GM19351 (cell line): Measurements from ENCODE around the gene TCF4.

Experiments
- ATAC-seq: cut with Tn5 transposase; IDR thresholded peaks from one replicate; pipeline ENCODE4 v1.9.1; 2021; ENCODE audit warnings: mild to moderate bottlenecking, moderate library complexity; ENCODE audit not compliant: unreplicated experiment

The TCF4 gene

DNA sequence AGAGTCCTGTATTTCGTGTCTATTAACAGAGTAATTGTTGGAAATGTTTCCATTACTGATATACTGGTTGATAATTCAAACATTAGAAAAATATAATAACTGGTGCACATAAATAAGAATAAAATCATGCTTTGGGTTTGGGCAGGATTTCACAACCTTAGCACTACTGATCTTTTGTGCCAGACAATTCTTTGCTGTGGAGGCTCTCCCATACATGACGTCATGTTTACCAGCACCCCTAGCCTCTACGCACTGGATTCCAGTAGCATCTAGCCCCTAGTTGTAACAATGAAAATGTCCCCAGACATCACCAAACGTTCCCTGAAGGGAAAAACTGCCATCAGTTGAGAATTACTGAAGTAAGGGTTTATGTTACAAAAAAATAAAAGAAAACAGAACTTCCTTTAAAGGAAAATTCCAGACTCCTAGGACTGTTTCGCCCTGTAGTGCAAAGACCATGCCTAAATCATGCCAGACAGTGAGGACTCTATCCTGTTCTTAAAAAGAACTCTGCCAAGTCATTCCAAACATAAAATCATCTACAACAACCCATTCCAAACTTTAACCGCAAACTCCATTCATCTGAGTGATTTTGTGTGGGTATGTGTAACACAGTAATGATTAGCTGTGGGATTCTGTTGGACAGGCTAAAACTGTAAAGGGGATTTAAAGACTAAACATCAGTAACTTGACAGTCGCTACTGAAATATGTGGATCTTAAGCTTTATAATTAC, 315.3 kb downstream of the TCF4 start:
- no peak for ATAC-seq

DNA sequence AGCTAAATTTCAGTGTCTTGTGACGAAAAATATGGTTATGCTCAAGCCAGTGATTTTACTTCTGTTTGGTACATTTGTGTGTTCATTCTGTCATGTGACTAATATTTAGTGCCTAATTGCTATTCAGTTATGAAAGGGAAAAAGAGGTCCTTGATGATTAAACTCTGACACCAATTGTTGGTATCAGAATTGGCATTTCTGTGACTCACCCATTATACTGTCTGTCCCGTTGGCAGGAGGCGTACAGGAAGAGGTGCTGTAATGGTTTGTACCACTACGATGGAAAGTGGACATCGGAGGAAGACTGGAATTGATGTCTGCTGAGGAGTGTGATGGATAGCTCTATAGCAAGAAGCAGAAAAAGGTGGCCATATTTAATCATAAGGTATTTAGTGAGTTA, 318.4 kb downstream of the TCF4 start:
- ATAC-seq, result no peak

DNA sequence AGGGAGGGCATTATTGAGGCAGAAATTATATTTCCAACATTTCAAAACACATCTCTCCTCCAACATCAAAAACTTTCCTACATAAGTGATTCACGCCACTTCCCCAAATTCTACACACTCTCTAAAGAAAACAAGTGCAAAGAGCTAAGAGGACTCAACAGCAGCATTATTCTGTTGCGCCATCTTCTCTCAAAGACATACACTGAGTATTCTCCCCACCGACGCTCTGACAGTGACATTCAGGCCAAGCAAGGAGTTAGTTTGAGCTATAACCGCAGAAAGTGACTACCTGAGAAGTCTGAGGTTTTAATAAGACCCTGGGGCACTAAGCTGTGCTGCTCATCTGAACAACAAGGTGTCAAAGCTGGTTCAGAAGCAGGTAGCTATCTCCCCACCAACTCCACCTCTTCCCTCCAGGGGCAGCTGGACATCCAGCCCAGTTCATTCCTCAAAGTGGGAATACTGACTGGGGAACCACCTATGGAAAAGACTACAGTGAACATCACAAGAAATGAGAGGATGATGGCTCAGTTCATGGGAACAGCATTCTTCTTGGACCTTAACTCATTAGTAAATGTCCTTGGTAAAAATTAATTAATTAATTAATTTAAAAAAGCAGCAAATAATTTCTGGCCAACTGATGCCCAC, 319.2 kb downstream of the TCF4 start:
- ATAC-seq, result peak; percentile 63

DNA sequence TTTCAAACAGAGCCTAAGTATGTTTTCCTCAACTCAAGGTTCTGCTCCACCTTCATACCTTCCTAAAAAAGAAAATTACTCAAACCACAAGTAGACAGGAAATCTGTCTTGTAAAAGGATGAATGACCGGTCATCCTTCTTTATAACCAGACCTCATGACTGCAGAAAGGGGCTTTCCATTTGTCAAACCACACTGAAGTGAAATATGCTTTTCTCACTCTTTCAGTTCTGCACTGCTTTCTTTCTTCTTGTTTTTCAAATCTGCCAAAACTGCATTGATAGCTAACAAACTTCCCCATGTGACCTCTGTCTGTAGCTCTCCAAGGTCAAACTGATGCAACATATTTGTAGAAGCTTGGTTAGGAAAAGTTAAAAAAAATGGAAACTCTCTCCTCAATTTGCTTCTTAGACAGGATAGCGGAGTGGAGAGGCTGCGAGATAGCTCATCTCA, 319.8 kb downstream of the TCF4 start:
- ATAC-seq, result peak; percentile 65

DNA sequence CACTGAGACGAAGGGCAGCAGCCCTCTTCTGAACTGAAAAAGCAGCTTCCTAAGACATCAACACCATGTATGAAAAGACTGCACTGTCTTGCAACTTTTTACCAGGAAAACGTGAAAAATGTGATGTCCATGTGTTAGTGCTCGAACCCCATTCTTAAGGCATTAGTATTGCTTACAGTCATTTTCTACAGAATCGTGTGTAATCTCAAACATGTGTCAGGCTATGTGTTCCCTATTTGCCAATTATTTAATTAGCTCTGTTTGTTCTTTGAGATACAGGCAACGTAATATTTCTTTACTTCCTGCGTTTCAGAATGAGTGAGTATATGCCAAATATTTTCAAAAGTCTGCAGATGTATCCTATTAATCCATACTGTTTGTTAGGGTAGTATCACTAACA, 321.0 kb downstream of the TCF4 start:
- ATAC-seq, result no peak

DNA sequence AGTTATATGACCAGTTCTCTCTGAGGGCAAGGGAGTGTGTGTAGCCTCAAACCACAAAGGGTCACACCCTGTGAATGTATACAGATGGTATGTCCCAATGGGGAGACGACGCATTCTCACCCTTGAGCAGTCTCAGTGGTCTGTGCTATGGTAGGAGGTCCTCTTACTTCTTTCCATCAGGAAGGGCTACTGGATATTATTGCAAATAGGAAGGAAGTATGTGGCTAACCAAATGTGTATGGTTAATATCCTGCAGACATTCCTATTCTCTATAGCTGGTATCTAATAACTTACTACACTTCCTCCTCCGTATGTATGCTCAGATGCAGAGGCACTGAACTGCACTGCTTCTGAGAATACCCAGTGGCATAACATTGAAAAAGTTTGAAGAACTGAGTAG, 322.0 kb downstream of the TCF4 start:
- ATAC-seq, result peak; percentile 35

DNA sequence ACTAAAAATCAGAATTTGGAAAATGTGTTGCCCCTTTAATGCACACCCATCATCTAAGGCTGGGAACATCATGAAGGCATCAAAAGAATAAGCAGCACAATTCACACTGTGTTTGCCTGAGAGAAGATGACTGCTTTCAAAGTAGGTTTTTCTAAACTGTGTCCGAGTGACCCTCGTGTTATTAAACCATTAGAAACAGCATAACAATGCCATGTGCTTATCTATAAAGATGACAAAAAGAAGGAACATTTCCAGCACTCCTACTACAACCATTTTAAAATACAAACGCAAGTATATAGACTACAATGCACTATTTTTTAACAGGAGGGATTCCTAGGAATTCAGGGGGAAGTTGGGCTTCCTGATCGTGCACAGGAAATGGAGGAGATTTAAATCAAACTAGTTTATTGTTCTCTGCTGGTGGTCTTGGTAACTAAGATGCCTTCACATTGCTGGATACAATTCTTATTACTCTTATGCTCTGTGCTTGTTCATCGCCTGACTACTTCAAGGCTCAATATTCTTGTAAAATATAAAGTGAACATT, 322.8 kb downstream of the TCF4 start:
- ATAC-seq, result no peak

DNA sequence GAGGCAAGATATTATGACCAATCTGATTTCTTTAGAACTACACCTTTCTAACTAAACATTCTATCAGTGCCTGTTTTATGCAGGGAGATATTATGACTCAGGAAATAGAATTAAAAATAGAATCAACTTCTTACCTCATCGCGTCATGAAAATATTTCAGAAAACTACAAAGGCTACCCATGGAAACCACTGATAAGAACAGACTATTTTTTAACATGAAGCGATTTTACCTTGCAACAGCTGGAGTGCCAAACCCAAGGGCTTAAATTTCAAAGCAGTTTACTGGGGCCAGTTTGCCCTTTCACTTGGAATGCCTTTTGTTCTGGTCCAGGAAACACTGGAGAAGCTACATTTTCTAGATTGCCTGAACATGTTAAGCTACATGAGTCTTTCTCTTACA, 323.9 kb downstream of the TCF4 start:
- ATAC-seq, result peak; percentile 19

DNA sequence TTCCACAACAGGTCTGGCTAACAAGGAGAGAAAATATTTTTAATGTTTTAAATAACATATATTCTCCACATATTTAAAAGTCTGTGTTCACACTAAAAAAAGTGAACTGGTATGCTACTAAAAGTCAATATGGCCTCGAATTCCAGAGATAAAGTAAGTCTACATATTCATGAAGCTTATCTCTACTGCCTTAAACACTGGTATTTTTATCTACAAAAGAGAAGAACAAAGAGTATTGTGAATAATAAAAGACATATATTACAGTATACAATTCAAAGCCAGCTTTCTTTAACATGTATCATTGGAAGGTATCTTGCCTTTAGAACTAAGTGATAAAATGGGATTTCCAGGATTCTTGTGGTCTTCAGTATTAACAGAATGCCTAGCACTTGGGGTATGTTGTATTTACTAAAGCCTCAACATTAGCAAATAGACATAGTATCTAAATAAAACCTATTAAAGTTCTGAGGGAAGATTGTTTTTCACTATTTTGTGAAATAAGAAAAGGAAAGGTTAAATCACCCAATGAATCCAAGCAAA, 325.9 kb downstream of the TCF4 start:
- ATAC-seq, result no peak

DNA sequence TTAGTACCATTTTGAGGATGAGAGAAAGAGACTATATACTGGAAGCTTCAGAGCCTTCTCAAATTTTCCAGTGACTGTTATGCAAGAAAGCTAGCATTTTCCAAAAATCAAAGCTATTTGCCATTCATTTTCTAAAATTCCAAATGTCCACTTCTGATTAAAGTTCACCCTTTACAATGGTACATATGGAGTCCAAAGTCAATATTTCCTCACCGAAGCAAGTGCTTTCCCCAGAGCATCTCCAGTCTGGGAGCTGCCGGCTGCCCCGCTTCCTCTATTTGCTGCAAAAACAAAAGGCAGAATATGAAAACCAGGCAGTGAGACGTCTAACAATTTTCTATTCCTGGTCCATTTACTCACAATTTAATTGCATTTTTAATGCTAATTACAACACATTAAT, 326.7 kb downstream of the TCF4 start:
- ATAC-seq, result no peak

DNA sequence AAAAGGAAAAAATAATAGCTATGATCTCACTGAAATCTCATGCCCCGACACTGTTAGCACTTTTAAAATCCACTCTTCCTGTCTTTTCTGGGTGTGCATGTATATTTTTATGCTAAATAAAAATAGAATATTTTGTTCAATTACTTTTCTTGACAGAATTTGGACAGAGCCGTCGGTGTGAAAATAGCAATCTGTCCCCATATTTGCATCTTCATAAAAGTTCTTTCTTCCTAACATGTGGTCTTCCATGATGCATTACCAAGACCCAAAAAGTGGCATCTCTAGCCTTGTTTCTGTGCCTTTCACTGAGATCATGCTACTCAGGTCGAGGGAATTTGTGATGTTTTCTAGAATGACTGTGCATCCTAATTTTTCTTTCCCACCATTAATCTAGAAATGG, 329.9 kb downstream of the TCF4 start:
- ATAC-seq, result no peak

DNA sequence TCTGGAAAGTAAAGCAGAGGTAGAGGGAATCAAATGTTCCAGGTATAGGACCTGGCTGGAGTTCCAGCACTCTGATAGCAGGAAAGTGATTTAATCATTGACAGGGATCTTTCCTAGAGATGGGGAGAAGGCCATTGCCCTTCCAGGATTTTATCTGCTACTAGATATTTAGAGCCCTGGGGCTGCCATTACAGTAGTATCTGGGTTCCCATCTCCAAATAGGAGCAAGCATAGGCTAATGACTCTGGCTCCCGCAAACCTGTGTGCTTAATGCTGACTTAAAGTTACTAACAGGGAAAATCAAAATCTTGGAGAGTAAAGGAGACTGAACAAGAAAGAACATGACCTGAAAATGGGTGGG, 331.1 kb downstream of the TCF4 start:
- no peak for ATAC-seq

DNA sequence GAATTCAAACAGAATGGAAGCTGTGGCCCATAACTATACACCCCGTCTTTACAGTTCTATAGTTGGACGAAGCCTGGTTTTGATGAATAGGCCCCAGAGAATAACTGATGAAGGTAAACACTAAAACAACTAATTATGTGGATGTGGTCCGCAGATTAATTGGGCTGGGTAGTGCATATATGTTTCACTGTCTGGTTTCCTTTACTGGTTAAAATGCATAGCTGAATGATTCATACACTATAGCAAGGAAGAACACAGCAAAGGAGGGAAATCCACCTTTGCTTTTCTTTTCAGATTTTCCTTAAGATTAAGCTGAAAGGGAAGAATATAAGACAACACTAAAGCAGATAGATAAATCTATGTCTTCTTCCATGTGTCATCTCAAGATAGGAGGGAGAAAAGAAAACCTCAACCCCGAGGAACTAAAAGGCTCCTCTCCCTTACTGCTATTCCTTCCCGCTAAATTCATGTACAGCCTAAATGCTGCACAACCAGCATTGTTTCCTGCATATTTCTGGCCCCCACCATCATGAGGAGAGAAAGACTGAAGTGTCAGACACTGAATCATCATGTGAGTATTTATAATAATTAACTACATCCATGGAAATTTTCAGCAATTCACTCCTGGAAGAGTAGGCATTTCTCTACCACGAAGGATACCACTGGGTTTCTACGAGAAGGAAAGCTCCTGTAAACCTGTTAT, 331.6 kb downstream of the TCF4 start:
- ATAC-seq, result no peak

DNA sequence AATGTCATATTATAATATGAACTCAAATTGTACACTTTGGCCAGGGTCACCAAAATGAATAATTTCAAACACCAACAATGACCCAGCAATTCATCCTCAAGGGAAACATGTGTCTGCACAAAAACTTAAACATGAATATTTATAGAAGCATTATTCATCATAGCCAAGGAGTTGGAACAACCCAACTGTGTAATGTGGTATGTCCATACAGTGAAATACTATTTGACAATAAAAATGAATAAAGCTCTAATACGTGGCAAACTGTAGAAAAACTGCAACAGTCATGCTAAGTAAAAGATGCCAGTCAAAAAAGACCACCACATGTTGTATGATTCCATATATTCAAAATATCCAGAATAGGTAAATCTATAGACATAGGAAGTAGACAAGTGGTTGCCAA, 334.2 kb downstream of the TCF4 start:
- ATAC-seq, result no peak

DNA sequence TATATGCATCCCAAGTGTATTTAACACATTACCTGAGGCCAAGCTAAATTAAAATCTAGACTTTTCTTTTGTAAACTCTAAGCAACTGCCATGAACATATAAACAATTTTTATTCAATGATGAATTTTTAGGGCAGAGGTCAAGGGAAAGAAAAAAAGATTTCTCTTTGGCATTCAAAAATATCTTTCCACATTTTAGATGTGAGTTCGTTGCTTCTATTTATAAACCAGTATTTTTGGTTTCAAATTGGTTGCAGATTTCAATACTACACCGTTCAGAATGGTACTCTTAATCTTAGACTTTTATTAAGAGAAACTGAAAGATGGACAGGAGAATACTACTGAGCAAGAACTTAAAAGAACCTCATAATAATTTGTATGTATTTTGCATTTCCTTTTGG, 335.1 kb downstream of the TCF4 start:
- peak; percentile 42 for ATAC-seq

DNA sequence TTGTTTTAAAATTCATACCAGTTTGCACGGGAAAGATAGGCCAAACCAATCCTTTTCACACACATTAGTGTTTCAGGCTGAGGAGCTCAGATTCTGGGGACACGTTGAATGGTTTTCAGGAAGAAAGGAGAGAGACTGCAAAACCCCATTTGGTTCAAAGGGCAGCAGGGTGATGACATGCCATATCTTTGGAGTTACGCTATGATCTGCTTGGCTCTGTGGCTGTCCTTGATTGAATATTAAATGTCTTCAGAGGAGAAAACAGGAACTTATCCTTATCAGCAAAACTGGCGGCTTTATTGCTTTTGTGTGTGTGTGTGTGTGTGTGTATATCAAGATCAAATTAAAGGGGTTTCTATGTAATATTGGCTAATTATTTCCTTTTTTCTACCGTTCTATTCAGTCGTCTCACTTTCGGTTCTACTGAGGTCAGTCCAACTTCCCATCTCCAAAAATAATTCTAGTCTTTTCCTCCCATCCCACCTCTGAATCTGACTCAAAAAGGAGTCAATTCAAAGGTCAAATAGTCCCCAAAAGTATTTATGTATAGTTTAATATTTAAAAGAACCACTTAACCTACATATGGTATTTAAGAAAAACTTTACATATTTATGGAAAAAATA, 335.8 kb downstream of the TCF4 start:
- ATAC-seq, result no peak

DNA sequence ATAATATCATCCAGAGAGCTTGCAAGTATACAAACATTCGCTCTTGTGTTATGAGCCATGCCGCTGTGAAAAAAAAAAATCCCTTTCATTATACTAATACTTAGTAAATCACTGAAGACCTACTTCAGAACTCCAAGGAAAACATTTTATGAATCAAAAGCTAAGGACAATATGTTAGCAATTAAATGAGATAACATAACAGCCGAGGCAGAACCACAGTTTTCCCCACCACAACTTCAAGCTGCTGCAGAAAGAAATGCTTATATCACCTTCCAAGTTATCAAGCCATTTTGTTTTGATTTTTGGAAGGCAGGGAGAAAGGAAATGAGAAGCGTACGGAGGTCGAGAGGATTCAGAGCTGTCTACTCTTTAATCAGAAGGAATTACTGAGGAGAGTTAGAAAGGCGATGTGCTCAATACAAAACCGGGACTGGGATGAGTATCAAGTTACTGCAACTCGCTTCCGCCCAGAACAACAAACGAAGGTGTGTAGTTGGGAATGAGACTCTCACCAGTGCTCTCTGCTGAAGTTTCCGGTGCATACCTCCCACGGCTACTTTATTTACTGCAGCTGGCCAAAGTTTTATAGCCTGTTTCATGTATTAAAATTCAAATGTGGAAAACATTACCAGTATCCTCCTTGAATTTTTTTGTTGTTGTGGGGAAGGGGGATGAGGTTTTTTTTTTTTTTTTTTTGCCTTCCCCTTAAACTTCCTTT, 336.6 kb downstream of the TCF4 start:
- no peak for ATAC-seq

DNA sequence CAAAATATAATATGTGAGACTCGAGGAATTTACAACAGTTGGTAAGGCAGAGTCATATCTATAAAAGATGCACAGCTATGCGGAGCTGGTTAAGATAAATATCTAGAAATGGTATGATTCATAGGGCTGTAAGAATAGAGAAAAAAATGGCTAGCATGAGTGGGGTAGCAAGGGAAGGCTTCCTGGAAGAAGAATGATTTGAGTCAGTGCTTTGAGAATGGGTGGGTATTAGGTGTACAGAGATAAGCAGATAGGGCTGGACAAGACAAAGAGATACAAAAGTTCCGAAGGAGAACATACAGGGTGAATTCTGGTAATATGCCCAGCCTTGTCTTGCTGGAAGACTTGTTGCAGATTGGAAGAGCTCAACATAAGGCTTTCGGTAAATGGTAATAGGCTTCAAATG, 337.2 kb downstream of the TCF4 start:
- ATAC-seq, result peak; percentile 34

DNA sequence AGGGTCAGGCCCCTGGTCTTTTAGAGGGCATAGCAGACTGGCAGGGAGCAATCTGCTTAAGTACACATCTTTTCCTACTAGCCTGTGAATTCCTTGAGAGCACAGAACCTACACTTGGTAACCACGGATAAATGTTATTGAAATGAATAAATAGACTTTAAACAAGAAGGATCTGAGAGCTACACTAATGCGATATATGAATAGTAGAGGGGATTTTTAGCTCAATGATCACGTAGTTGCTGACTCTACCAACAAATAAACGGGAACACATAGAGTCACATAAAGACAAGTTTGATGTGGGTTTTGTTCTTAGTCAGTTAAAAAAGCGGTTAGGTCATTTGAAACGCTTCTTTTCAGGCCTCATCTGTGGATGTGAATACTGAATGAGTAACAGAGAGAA, 338.4 kb downstream of the TCF4 start:
- peak; percentile 42 for ATAC-seq

DNA sequence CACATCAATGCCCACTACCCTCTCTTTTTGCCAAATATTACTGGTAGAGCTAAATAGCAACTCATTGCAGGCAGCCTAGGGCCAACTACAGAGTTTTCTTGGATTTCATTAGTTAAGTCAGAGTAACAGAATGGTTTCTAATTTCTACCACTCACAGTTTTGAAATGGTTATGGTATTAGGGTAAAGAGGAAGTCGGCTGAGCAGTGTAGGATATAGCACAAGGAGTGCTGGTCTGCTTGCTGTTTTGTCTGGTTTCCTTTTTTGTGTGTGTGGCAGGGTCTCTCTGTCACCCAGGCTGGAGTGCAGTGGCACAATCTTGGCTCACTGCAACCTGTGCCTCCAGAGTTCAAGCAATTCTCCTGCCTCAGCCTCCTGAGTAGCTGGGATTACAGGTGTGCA, 339.5 kb downstream of the TCF4 start:
- ATAC-seq, result peak; percentile 24

DNA sequence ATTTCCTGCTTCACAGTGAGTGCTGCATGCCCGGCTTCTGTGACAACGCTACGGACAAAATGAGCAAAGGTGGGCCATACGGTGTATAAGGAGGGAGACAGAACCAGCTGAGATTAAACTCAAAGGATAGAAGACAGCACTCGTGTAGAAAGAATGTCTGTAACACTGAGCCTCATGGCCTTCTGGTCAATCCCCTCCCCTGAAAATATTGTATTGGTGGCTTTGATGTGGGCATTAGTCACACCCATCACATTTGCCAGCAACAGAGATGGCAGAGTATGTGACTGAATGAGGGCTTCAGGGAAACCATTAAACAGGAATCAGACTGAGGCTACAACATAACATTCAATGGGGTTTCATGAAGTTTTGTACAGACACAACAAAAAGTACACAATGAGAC, 341.0 kb downstream of the TCF4 start:
- ATAC-seq, result no peak
